NB4 (cell line): Measurements from ENCODE around the gene DNAI1.

Experiments used
- CTCF ChIP-seq: IDR thresholded peaks from one replicate; pipeline ENCODE4 v1.5.1; 2012; ENCODE audit warnings: low read depth, low read length
- MAX ChIP-seq: IDR thresholded peaks from 2 replicates; pipeline ENCODE4 v1.6.1; 2011; ENCODE audit warnings: low read depth, low read length
- MYC ChIP-seq: IDR thresholded peaks from 2 replicates; pipeline ENCODE4 v1.6.1; 2011; ENCODE audit warnings: low read depth, low read length
- POLR2A ChIP-seq: IDR thresholded peaks from 2 replicates; pipeline ENCODE4 v1.6.1; 2011; ENCODE audit warnings: mild to moderate bottlenecking; ENCODE audit not compliant: insufficient read length; ENCODE audit errors: extremely low read depth

GRCh38 chr9:34442770-34443169, 15.8 kb upstream of the DNAI1 start:
- TF ChIP-seq POLR2A (no peak), CTCF (no peak), MAX (no peak), MYC (no peak)
